ENCODE measurements around the gene NOP56.
"Not testable (repeated sequence)": the region's sequence is repeated elsewhere in the genome, so short reads cannot be mapped to it uniquely, and the experiment has no call there.

DNA sequence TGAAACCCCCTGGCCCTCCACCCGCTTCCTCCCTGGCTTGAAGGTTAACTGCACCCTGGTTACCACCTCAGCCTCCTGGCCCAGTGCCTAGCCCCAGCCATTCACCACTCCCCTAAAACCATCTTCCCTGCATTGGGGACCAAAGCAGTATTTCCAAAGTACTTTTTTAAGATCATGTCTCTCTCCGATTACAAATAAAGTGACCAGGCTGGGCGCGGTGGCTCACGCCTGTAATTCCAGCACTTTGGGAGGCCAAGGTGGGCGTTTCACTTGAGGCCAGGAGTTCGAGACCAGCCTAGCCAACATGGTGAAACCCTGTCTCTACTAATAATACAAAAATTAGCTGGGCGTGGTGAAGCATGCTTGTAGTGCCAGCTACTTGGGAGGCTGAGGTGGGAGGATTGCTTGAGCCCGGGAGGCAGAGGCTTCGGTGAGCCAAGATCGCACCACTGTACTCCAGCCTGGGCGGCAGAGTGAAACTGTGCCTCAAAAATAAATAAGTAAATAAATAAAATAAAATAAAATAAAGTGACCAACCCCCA lies 43.6 kb downstream of the NOP56 start:
- not testable (repeated sequence) for TF ChIP-seq CTCF (IDR thresholded peaks at IDR 0.05); EZH2 (IDR thresholded peaks at IDR 0.05; ENCODE audit: borderline replicate concordance, insufficient read depth, low read depth, low read length, poor library complexity, severe bottlenecking)

All from B cell (primary cell).